GM12874 (cell line): ENCODE measurements around the gene RASGRF1.

Experiments
- CTCF ChIP-seq: IDR thresholded peaks from 2 replicates; pipeline ENCODE4 v1.5.1; 2011; ENCODE audit warnings: low read depth, mild to moderate bottlenecking, control low read depth, low read length, moderate library complexity; ENCODE audit not compliant: insufficient read depth

RASGRF1 gene

GRCh38 chr15:78944202-78944625 lies 146.4 kb downstream of the RASGRF1 start:
- TF ChIP-seq CTCF = no peak

GRCh38 chr15:78943692-78944091 lies 146.9 kb downstream of the RASGRF1 start:
- no peak for TF ChIP-seq CTCF

GRCh38 chr15:78942741-78943140 lies 147.8 kb downstream of the RASGRF1 start:
- no peak for TF ChIP-seq CTCF

GRCh38 chr15:78938658-78939488 lies 151.7 kb downstream of the RASGRF1 start:
- TF ChIP-seq CTCF = no peak

GRCh38 chr15:78937132-78937739 lies 153.3 kb downstream of the RASGRF1 start:
- no peak for TF ChIP-seq CTCF

GRCh38 chr15:78934655-78935023 lies 155.9 kb downstream of the RASGRF1 start:
- TF ChIP-seq CTCF = no peak

- no peak for TF ChIP-seq CTCF
Measured at GRCh38 chr15:78933823-78934654, 156.5 kb downstream of the RASGRF1 start.
